Measurements from ENCODE around the gene RICTOR. TPM values are rescaled to one million over a fixed set of nuclear protein-coding genes. Genes with fewer than 3 reads are reported as not detected.
"Not testable (repeated sequence)": the region's sequence is repeated elsewhere in the genome, so short reads cannot be mapped to it uniquely, and the experiment has no call there.

Gene RICTOR
- total and polyA plus RNA-seq, 2 donors = 16.7 to 30.1 TPM

DNA sequence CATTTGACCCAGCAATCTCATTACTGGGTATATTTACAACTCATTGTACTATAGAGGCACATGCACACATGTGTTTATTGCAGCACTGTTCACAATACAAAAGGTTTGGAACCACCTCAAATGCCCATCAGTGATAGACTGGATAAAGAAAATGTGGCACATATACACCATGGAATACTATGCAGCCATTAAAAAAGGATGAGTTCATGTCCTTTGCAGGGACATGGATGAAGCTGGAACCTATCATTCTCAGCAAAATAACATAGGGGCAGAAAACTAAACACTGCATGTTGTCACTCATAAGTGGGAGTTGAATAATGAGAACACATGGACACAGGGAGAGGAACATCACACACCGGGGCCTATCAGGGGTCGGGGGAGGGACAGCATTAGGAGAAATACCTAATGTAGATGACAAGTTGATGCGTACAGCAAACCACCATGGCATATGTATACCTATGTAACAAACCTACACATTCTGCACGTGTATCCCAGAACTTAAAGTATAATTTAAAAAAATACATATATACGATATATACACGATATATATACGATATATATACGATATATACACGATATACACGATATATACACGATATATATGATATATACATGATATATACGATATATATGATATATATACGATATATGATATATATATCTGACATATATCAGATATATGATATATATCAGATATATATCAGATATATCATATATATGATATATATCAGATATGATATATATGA is 84.1 kb downstream of the RICTOR start:
- not testable (repeated sequence) for H3K4me3 ChIP-seq (ENCODE audit: low read length in 2 of 2); H3K27ac ChIP-seq (ENCODE audit: low read depth in 1 of 2, low read length in 1 of 2); H3K27me3 ChIP-seq (ENCODE audit: control insufficient read depth in 2 of 2, insufficient read depth in 1 of 2, low read length in 1 of 2); H3K4me1 ChIP-seq (ENCODE audit: control insufficient read depth in 2 of 2, insufficient read depth in 2 of 2, low read length in 2 of 2); DNase-seq (ENCODE audit: low read depth in 6 of 9, low spot score in 9 of 9); H3K9me3 ChIP-seq (ENCODE audit: control insufficient read depth in 2 of 2, insufficient read depth in 1 of 2, low read length in 1 of 2)
- 97% methylated on average over 13 of the region's 13 CpGs for WGBS
- peaks cover 9 to 20% of the 10 kb centered on the region in 2 donors for H3K36me3 ChIP-seq (ENCODE audit: control insufficient read depth in 2 of 2, insufficient read depth in 2 of 2, low read length in 1 of 2)

DNA sequence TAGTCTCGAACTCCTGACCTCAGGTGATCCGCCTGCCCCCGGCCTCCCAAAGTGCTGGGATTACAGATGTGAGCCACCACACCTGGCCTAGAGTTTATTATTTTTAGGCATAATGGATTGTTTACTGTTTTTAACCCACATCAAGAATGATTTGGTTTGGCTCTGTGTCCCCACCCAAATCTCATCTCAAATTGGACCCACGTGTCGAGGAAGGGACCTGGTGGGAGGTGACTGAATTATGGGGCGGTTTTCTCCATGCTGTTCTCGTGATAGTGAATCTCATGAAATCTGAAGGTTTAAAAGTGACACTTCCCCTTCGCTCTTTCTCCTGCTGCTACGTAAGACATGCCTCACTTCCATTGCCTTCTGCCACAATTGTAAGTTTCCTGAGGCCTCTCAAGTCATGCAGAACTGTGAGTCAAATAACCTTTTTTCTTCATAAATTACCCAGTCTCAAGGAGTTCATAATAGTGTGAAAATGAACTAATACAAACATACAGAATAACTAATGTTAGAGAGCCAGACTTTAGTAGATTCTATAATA is 88.2 kb downstream of the RICTOR start:
- Histone ChIP-seq H3K36me3 (ENCODE audit: control insufficient read depth in 2 of 2, insufficient read depth in 2 of 2, low read length in 1 of 2) (peaks cover 11 to 17% of the 10 kb centered on the region in 2 donors), H3K27me3 (ENCODE audit: control insufficient read depth in 2 of 2, insufficient read depth in 1 of 2, low read length in 1 of 2) (no peaks in the 10 kb centered on the region), H3K4me1 (ENCODE audit: control insufficient read depth in 2 of 2, insufficient read depth in 2 of 2, low read length in 2 of 2) (no peaks in the 10 kb centered on the region), H3K4me3 (ENCODE audit: low read length in 2 of 2) (no peak overlapping the region), H3K27ac (ENCODE audit: low read depth in 1 of 2, low read length in 1 of 2) (no peak overlapping the region), H3K9me3 (ENCODE audit: control insufficient read depth in 2 of 2, insufficient read depth in 1 of 2, low read length in 1 of 2) (peaks cover 0 to 1% of the 10 kb centered on the region in 2 donors)
- no peak for DNase-seq (ENCODE audit: low read depth in 6 of 9, low spot score in 9 of 9)
- WGBS = 88% methylated on average over 9 of the region's 9 CpGs

DNA sequence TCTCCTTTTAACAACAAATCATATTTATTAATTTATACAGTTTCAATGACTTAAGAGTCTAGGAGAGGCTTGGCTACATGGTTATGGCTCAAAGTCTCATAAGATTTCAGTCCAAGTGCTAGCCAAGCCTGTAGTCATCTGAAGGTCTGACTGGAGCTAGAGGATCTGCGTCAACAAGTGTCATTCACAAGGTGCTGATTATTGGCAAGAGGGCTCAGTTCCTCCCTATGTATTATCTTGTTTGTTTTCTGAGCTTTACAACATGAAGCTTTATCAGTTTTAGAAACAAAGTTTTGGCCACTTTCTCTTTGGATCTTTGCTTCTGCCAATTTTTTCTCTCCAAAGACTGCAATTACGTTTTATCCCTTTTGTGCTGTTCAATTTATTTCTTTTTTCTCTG is 94.7 kb downstream of the RICTOR start:
- 98% methylated on average over 2 of the region's 2 CpGs for WGBS
- Histone ChIP-seq H3K27me3 (ENCODE audit: control insufficient read depth in 2 of 2, insufficient read depth in 1 of 2, low read length in 1 of 2) (no peaks in the 10 kb centered on the region), H3K4me3 (ENCODE audit: low read length in 2 of 2) (no peak overlapping the region), H3K4me1 (ENCODE audit: control insufficient read depth in 2 of 2, insufficient read depth in 2 of 2, low read length in 2 of 2) (no peaks in the 10 kb centered on the region), H3K27ac (ENCODE audit: low read depth in 1 of 2, low read length in 1 of 2) (no peak overlapping the region), H3K36me3 (ENCODE audit: control insufficient read depth in 2 of 2, insufficient read depth in 2 of 2, low read length in 1 of 2) (peaks cover 5 to 19% of the 10 kb centered on the region in 2 donors), H3K9me3 (ENCODE audit: control insufficient read depth in 2 of 2, insufficient read depth in 1 of 2, low read length in 1 of 2) (no peaks in the 10 kb centered on the region)
- DNase-seq (ENCODE audit: low read depth in 6 of 9, low spot score in 9 of 9) = no peak

DNA sequence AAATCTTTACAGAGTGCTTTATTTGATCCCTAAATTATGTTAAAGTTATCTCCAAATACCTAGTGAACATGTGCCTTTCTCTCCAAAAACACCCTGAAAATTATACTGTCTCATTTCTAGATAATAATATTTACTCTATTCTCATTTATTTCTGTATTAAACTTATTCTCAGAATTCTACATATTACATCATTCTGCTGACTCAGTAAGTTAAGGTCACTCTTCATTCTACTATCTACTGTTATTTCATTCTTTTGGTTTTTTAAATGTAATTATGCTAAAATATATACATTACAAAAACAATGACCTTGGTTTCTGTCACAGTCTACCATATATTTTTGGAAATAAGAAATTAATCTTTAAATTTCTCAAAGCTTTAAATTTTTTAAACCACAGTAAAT is 96.2 kb downstream of the RICTOR start:
- Histone ChIP-seq H3K36me3 (ENCODE audit: control insufficient read depth in 2 of 2, insufficient read depth in 2 of 2, low read length in 1 of 2) (peaks cover 5 to 21% of the 10 kb centered on the region in 2 donors), H3K9me3 (ENCODE audit: control insufficient read depth in 2 of 2, insufficient read depth in 1 of 2, low read length in 1 of 2) (no peaks in the 10 kb centered on the region), H3K4me1 (ENCODE audit: control insufficient read depth in 2 of 2, insufficient read depth in 2 of 2, low read length in 2 of 2) (no peaks in the 10 kb centered on the region), H3K27ac (ENCODE audit: low read depth in 1 of 2, low read length in 1 of 2) (no peak overlapping the region), H3K4me3 (ENCODE audit: low read length in 2 of 2) (no peak overlapping the region), H3K27me3 (ENCODE audit: control insufficient read depth in 2 of 2, insufficient read depth in 1 of 2, low read length in 1 of 2) (no peaks in the 10 kb centered on the region)
- no peak for DNase-seq (ENCODE audit: low read depth in 6 of 9, low spot score in 9 of 9)

DNA sequence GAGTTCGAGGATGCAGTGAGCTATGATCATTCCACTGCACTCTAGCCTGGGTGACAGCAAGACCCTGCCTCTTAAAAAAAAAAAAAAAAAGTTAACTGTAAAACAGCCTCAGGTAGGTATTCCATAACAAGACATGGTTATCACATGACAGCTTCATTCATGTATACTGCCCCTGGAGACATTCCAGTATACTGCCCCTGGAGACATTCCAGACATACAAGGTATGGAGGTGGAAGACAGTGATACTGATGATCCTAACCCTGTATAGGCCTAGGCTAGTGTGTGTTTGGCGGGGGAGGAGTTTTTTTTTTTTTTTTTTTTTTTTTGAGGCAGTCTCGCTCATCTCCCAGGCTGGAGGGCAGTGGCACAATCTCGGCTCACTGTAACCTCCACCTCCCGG is 105.5 kb downstream of the RICTOR start:
- no peak overlapping the region for H3K27ac ChIP-seq (ENCODE audit: low read depth in 1 of 2, low read length in 1 of 2)
- H3K4me1 ChIP-seq (ENCODE audit: control insufficient read depth in 2 of 2, insufficient read depth in 2 of 2, low read length in 2 of 2) = no peaks in the 10 kb centered on the region
- H3K9me3 ChIP-seq (ENCODE audit: control insufficient read depth in 2 of 2, insufficient read depth in 1 of 2, low read length in 1 of 2) = no peaks in the 10 kb centered on the region
- no peak overlapping the region for H3K4me3 ChIP-seq (ENCODE audit: low read length in 2 of 2)
- no peak for DNase-seq (ENCODE audit: low read depth in 6 of 9, low spot score in 9 of 9)
- WGBS = 98% methylated on average over 5 of the region's 5 CpGs
- no peaks in the 10 kb centered on the region for H3K27me3 ChIP-seq (ENCODE audit: control insufficient read depth in 2 of 2, insufficient read depth in 1 of 2, low read length in 1 of 2)
- peaks cover 17 to 44% of the 10 kb centered on the region in 2 donors for H3K36me3 ChIP-seq (ENCODE audit: control insufficient read depth in 2 of 2, insufficient read depth in 2 of 2, low read length in 1 of 2)

DNA sequence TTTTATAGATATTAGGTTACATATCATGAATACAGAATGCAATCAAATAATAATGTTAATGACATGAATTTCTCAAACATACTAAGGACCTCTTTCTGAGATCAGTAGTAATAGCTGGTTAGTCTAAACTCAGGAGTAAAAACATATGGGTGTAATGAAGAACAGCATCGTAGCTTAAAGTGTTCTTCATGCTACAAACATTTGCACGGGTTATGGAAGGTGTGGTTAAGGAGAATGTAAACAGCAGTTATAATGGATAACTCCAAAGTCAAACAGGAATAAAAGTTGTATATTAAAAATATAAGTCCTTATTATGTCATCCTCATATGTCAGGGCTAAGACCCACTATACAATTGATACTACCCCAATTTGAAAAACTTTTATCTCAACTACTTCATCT is 112.5 kb downstream of the RICTOR start:
- H3K4me1 ChIP-seq (ENCODE audit: control insufficient read depth in 2 of 2, insufficient read depth in 2 of 2, low read length in 2 of 2) = no peaks in the 10 kb centered on the region
- no peak overlapping the region for H3K4me3 ChIP-seq (ENCODE audit: low read length in 2 of 2)
- peaks cover 13 to 70% of the 10 kb centered on the region in 2 donors for H3K36me3 ChIP-seq (ENCODE audit: control insufficient read depth in 2 of 2, insufficient read depth in 2 of 2, low read length in 1 of 2)
- no peak for DNase-seq (ENCODE audit: low read depth in 6 of 9, low spot score in 9 of 9)
- WGBS = 95% methylated on average over 2 of the region's 2 CpGs
- no peaks in the 10 kb centered on the region for H3K27me3 ChIP-seq (ENCODE audit: control insufficient read depth in 2 of 2, insufficient read depth in 1 of 2, low read length in 1 of 2)
- no peak overlapping the region for H3K27ac ChIP-seq (ENCODE audit: low read depth in 1 of 2, low read length in 1 of 2)
- H3K9me3 ChIP-seq (ENCODE audit: control insufficient read depth in 2 of 2, insufficient read depth in 1 of 2, low read length in 1 of 2) = no peaks in the 10 kb centered on the region

DNA sequence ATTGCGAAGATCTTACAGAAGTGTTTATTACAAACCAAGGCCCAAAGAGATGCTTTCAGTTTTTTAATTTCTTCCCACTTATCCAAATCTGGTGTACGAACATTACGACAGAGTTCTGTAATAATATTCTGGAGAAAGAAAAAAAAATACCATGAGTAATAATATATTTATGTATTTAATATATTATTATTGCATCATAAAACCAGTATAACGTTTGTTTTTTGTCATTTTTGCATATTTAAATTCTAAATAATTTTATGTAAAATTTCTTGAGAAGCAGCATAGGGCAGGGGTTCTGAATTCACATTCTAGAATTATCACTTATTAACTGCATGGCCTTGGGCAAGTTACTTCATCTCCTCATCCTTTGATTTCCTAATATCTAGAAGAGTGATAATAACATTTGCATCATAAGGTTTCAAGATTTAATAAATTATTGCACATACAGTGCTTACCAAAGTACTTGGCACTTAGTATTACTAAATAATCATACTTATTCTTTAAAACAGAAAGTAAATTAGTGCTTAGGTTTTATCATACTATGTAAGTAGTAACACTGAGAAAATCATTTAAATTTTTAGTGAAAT is 120.7 kb downstream of the RICTOR start:
- WGBS = over 99% methylated on average over 4 of the region's 4 CpGs
- Histone ChIP-seq H3K4me1 (ENCODE audit: control insufficient read depth in 2 of 2, insufficient read depth in 2 of 2, low read length in 2 of 2) (no peaks in the 10 kb centered on the region), H3K9me3 (ENCODE audit: control insufficient read depth in 2 of 2, insufficient read depth in 1 of 2, low read length in 1 of 2) (no peaks in the 10 kb centered on the region), H3K27ac (ENCODE audit: low read depth in 1 of 2, low read length in 1 of 2) (no peak overlapping the region), H3K4me3 (ENCODE audit: low read length in 2 of 2) (no peak overlapping the region), H3K36me3 (ENCODE audit: control insufficient read depth in 2 of 2, insufficient read depth in 2 of 2, low read length in 1 of 2) (peaks cover 14 to 76% of the 10 kb centered on the region in 2 donors), H3K27me3 (ENCODE audit: control insufficient read depth in 2 of 2, insufficient read depth in 1 of 2, low read length in 1 of 2) (no peaks in the 10 kb centered on the region)
- DNase-seq (ENCODE audit: low read depth in 6 of 9, low spot score in 9 of 9) = no peak

DNA sequence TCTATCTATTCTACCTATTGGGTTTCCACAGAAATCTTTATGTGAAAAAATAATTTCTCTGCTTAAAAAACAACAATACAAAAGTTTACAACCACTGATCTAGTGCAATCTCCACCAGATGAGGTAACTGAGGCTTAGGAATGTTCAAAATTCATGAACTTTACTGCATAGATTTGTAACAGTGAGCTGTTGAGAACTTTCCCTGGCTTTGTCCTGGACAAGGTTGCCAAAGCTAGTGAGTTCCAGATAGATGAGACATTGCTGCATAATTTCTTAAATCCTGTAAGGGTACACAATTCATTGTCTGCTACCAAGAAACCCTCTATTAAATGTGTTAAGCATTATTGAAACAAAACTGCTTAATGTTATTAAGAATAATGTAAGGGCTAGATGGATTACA is 125.7 kb downstream of the RICTOR start:
- Histone ChIP-seq H3K36me3 (ENCODE audit: control insufficient read depth in 2 of 2, insufficient read depth in 2 of 2, low read length in 1 of 2) (peaks cover 20 to 66% of the 10 kb centered on the region in 2 donors), H3K4me1 (ENCODE audit: control insufficient read depth in 2 of 2, insufficient read depth in 2 of 2, low read length in 2 of 2) (no peaks in the 10 kb centered on the region), H3K27ac (ENCODE audit: low read depth in 1 of 2, low read length in 1 of 2) (no peak overlapping the region), H3K9me3 (ENCODE audit: control insufficient read depth in 2 of 2, insufficient read depth in 1 of 2, low read length in 1 of 2) (no peaks in the 10 kb centered on the region), H3K27me3 (ENCODE audit: control insufficient read depth in 2 of 2, insufficient read depth in 1 of 2, low read length in 1 of 2) (no peaks in the 10 kb centered on the region), H3K4me3 (ENCODE audit: low read length in 2 of 2) (no peak overlapping the region)
- no peak for DNase-seq (ENCODE audit: low read depth in 6 of 9, low spot score in 9 of 9)

DNA sequence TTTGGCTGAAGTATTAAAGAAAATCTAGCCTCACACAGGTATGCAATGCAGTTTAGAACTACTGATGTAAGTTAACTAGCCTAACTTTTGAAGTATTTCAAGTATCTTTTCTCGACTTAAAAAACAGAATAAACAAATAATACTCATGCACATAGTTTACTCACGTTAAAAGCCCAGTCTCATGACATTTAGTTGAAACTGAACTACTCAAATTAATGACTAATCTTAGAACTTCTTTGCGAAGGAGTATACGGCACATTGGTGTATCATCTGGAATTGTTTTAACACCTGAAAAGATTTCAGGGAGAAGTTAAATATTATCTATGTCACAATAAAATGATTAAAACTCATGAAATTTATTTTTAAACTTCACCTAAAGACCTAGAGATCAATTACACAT is 129.9 kb downstream of the RICTOR start:
- no peak for DNase-seq (ENCODE audit: low read depth in 6 of 9, low spot score in 9 of 9)
- Histone ChIP-seq H3K36me3 (ENCODE audit: control insufficient read depth in 2 of 2, insufficient read depth in 2 of 2, low read length in 1 of 2) (peaks cover 20 to 57% of the 10 kb centered on the region in 2 donors), H3K4me3 (ENCODE audit: low read length in 2 of 2) (no peak overlapping the region), H3K4me1 (ENCODE audit: control insufficient read depth in 2 of 2, insufficient read depth in 2 of 2, low read length in 2 of 2) (no peaks in the 10 kb centered on the region), H3K27me3 (ENCODE audit: control insufficient read depth in 2 of 2, insufficient read depth in 1 of 2, low read length in 1 of 2) (no peaks in the 10 kb centered on the region), H3K27ac (ENCODE audit: low read depth in 1 of 2, low read length in 1 of 2) (no peak overlapping the region), H3K9me3 (ENCODE audit: control insufficient read depth in 2 of 2, insufficient read depth in 1 of 2, low read length in 1 of 2) (no peaks in the 10 kb centered on the region)
- 98% methylated on average over 4 of the region's 4 CpGs for WGBS
